ENCODE data around the gene ZDHHC21.

DNA sequence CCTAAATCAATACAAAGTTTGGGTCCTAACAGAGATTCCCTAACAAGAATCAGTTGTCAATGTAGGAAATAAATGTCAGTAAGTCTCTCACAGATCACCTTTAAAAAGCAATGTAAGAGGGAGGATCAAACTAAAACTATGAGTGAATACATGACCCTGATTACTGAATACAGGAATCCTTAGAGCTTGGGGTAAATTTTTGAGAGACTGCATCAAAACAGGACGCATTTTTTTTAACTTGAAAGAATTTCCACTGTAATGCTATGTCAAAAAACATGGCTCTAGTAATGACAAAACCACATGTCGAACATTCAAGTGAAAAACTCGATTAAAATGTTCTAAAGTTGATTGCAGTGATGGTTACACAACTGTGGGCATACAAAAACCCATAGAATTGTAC is 21.9 kb downstream of the ZDHHC21 start:
- no peak for TF ChIP-seq EZH2 (IDR thresholded peaks at IDR 0.05; ENCODE audit: borderline replicate concordance, low read depth, low read length, severe bottlenecking)
- TF ChIP-seq, protein P1, sequence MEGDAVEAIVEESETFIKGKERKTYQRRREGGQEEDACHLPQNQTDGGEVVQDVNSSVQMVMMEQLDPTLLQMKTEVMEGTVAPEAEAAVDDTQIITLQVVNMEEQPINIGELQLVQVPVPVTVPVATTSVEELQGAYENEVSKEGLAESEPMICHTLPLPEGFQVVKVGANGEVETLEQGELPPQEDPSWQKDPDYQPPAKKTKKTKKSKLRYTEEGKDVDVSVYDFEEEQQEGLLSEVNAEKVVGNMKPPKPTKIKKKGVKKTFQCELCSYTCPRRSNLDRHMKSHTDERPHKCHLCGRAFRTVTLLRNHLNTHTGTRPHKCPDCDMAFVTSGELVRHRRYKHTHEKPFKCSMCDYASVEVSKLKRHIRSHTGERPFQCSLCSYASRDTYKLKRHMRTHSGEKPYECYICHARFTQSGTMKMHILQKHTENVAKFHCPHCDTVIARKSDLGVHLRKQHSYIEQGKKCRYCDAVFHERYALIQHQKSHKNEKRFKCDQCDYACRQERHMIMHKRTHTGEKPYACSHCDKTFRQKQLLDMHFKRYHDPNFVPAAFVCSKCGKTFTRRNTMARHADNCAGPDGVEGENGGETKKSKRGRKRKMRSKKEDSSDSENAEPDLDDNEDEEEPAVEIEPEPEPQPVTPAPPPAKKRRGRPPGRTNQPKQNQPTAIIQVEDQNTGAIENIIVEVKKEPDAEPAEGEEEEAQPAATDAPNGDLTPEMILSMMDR (IDR thresholded peaks at IDR 0.05; ENCODE audit: borderline replicate concordance, extremely low read depth, low read length, poor library complexity, severe bottlenecking) = no peak

Data from DND-41 (cell line).